ENCODE results near the gene STAT4. TPM values are rescaled to one million over a fixed set of nuclear protein-coding genes. Genes with fewer than 3 reads are reported as not detected.
A peak's percentile ranks its signal among the peaks of the same experiment; 100 is the strongest.
"Not testable (repeated sequence)": the region's sequence is repeated elsewhere in the genome, so short reads cannot be mapped to it uniquely, and the experiment has no call there.

STAT4 gene
- total RNA-seq, 1 donor from 2014 or later: 62.1 TPM

DNA sequence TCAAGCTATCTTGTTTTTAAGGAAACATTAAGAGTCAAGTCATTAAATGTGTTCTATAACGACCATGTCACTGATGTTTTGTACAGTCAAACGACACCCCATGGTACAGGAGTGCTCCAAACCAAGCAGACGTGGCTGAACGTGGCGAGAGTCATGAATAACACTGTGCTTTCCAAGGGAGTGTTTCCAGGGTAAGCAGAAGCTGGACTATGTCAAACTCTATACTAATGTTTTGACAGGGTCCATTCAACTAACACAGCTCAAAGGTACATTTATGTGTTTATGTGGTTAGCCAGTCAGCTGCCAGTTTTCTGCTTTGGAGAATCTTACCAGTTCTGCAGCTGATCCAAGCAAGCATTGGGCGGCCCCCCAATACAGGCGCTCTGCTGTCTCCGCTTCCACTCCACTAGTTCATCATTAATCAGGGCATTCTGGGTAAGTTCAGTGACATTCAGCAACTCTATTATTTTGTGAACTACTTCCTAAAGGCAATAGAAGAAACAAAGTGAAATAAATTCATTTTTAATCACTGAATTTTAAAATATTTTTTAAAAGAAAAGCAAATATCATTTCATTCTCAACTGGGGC is 153.2 kb downstream of the STAT4 start:
- Mint-ChIP-seq H3K4me1 (ENCODE audit: low read depth) (peaks cover 82% of the 10 kb centered on the region), H3K9me3 (peaks cover 12% of the 10 kb centered on the region), H3K27ac (peak overlapping the region; percentile 87), H3K36me3 (ENCODE audit: low read depth) (peaks cover 89% of the 10 kb centered on the region), H3K27me3 (ENCODE audit: insufficient read depth) (no peaks in the 10 kb centered on the region), H3K4me3 (no peak overlapping the region)
- intact Hi-C loops (cut with micrococcal nuclease): loop anchor here (2.0 kb wide), 1 partner anchor 13 kb away; no protein-coding TSS in a partner anchor
- DNase-seq (ENCODE audit: low spot score): no peak

DNA sequence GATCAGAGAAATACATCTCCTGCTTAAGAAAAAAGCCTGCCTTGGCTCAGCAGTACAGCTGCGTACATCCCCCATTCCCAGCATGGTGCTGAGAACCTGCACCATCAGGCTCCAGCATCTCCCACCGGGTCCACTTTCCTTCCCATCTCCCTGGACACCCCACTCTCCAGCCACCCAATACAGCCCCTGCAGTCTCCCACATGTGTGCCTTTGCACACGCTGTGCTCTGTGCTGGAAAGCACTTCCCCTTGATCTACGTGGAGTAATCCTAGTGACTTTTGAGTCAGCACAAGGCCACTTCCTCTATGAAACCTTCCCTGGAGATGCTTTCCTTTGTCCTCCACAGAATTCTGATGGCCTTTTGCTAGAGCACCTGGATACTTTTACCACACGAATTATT is 153.8 kb downstream of the STAT4 start:
- H3K27me3 Mint-ChIP-seq (ENCODE audit: insufficient read depth): no peaks in the 10 kb centered on the region
- H3K27ac Mint-ChIP-seq: peak overlapping the region; percentile 87
- peaks cover 88% of the 10 kb centered on the region for H3K36me3 Mint-ChIP-seq (ENCODE audit: low read depth)
- DNase-seq (ENCODE audit: low spot score): no peak
- H3K4me3 Mint-ChIP-seq: no peak overlapping the region
- H3K4me1 Mint-ChIP-seq (ENCODE audit: low read depth): peaks cover 75% of the 10 kb centered on the region
- peaks cover 12% of the 10 kb centered on the region for H3K9me3 Mint-ChIP-seq
- intact Hi-C loops (cut with micrococcal nuclease): loop anchor here (1.0 to 2.0 kb wide), 2 partner anchors 14 to 33 kb away; no protein-coding TSS in a partner anchor

GRCh38 chr2:190996338-190996946 is 154.4 kb downstream of the STAT4 start:
- Mint-ChIP-seq H3K4me1 (ENCODE audit: low read depth) (peaks cover 71% of the 10 kb centered on the region), H3K9me3 (peaks cover 12% of the 10 kb centered on the region), H3K36me3 (ENCODE audit: low read depth) (peaks cover 86% of the 10 kb centered on the region), H3K27me3 (ENCODE audit: insufficient read depth) (no peaks in the 10 kb centered on the region), H3K4me3 (no peak overlapping the region), H3K27ac (peak overlapping the region; percentile 87)
- intact Hi-C loops (cut with micrococcal nuclease): loop anchor here (1.0 to 2.0 kb wide), 2 partner anchors 14 to 34 kb away; no protein-coding TSS in a partner anchor
- no peak for DNase-seq (ENCODE audit: low spot score)

GRCh38 chr2:190995315-190995714 is 155.5 kb downstream of the STAT4 start:
- Mint-ChIP-seq H3K36me3 (ENCODE audit: low read depth) (peaks cover 84% of the 10 kb centered on the region), H3K4me1 (ENCODE audit: low read depth) (peaks cover 64% of the 10 kb centered on the region), H3K27ac (peak overlapping the region; percentile 9), H3K9me3 (peaks cover 12% of the 10 kb centered on the region)
- intact Hi-C loops (cut with micrococcal nuclease); DNase-seq (ENCODE audit: low spot score); H3K4me3 Mint-ChIP-seq; H3K27me3 Mint-ChIP-seq (ENCODE audit: insufficient read depth): not testable (repeated sequence)

GRCh38 chr2:190994148-190994547 is 156.6 kb downstream of the STAT4 start:
- Mint-ChIP-seq H3K27me3 (ENCODE audit: insufficient read depth) (no peaks in the 10 kb centered on the region), H3K36me3 (ENCODE audit: low read depth) (peaks cover 79% of the 10 kb centered on the region), H3K9me3 (peaks cover 12% of the 10 kb centered on the region), H3K4me3 (no peak overlapping the region), H3K4me1 (ENCODE audit: low read depth) (peaks cover 52% of the 10 kb centered on the region), H3K27ac (peak overlapping the region; percentile 64)
- intact Hi-C loops (cut with micrococcal nuclease): no loop called here
- DNase-seq (ENCODE audit: low spot score): no peak

DNA sequence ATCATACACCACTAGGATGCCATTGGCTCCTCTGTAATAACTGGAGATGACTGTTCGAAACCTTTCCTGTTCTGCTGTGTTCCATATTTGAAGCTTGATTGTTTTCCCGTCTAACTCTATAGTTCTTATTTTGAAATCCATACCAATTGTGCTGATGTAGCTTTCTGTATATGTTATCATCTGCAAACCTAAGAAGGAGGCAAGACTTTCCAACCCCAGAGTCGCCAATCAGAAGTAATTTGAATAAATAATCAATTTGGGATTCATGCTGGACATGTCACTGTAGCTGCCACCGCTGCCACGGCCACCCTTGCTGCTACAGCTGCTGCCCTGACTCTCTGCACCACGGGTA is 157.5 kb downstream of the STAT4 start:
- Mint-ChIP-seq H3K4me3 (no peak overlapping the region), H3K27me3 (ENCODE audit: insufficient read depth) (no peaks in the 10 kb centered on the region), H3K9me3 (peaks cover 12% of the 10 kb centered on the region), H3K27ac (peak overlapping the region; percentile 1), H3K4me1 (ENCODE audit: low read depth) (peaks cover 49% of the 10 kb centered on the region), H3K36me3 (ENCODE audit: low read depth) (peaks cover 83% of the 10 kb centered on the region)
- intact Hi-C loops (cut with micrococcal nuclease): no loop called here
- no peak for DNase-seq (ENCODE audit: low spot score)

GRCh38 chr2:190990132-190990531 is 160.7 kb downstream of the STAT4 start:
- peaks cover 46% of the 10 kb centered on the region for H3K4me1 Mint-ChIP-seq (ENCODE audit: low read depth)
- no peaks in the 10 kb centered on the region for H3K27me3 Mint-ChIP-seq (ENCODE audit: insufficient read depth)
- H3K36me3 Mint-ChIP-seq (ENCODE audit: low read depth): peaks cover 77% of the 10 kb centered on the region
- H3K27ac Mint-ChIP-seq: no peak overlapping the region
- H3K9me3 Mint-ChIP-seq: peaks cover 3% of the 10 kb centered on the region
- no peak for DNase-seq (ENCODE audit: low spot score)
- intact Hi-C loops (cut with micrococcal nuclease): no loop called here
- no peak overlapping the region for H3K4me3 Mint-ChIP-seq

GRCh38 chr2:190988910-190989309 is 161.9 kb downstream of the STAT4 start:
- H3K27ac Mint-ChIP-seq: no peak overlapping the region
- peaks cover 75% of the 10 kb centered on the region for H3K36me3 Mint-ChIP-seq (ENCODE audit: low read depth)
- DNase-seq (ENCODE audit: low spot score): no peak
- intact Hi-C loops (cut with micrococcal nuclease): no loop called here
- H3K4me3 Mint-ChIP-seq: no peak overlapping the region
- no peaks in the 10 kb centered on the region for H3K27me3 Mint-ChIP-seq (ENCODE audit: insufficient read depth)
- H3K9me3 Mint-ChIP-seq: no peaks in the 10 kb centered on the region
- H3K4me1 Mint-ChIP-seq (ENCODE audit: low read depth): peaks cover 51% of the 10 kb centered on the region

DNA sequence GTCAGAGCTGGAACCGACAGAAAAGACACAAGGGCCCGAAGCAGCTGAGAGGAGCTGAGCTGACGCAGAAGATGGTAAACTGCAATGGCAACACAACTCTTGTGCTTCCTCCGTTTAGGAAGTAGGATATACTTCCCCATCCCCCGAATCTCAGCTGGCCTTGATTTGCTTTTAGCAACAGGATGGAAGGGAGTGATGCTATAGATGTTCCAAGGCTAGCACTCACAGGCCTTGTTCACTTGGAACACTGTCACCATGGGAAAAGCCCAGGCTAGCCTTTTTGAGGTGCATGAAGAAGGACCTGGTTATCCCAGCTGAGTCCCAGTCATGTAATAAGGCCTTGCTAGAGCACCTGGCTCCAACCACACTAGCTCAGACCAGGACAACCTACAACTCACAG is 162.9 kb downstream of the STAT4 start:
- Mint-ChIP-seq H3K4me3 (no peak overlapping the region), H3K4me1 (ENCODE audit: low read depth) (peaks cover 51% of the 10 kb centered on the region), H3K27ac (peak overlapping the region; percentile 24), H3K9me3 (no peaks in the 10 kb centered on the region), H3K36me3 (ENCODE audit: low read depth) (peaks cover 72% of the 10 kb centered on the region), H3K27me3 (ENCODE audit: insufficient read depth) (no peaks in the 10 kb centered on the region)
- intact Hi-C loops (cut with micrococcal nuclease): no loop called here
- DNase-seq (ENCODE audit: low spot score): no peak

DNA sequence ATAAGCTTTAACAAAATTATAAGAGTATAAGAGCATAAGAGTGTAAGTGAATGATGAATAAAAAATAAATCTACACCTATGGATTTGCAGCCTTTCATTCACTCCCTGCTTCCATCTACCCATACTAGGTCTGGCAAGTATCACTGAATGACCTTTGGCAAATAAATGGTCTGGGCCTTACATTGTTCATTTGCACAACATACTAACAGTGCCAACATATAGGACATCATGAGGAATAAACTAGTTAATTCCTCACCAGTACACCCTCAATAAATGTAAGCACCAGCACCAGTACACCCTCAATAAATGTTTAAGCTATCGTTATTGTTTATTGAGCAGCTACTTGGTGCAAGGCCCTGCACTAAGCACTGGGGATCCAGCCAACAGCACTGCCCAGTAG is 163.7 kb downstream of the STAT4 start:
- Mint-ChIP-seq H3K27ac (peak overlapping the region; percentile 13), H3K36me3 (ENCODE audit: low read depth) (peaks cover 76% of the 10 kb centered on the region), H3K4me1 (ENCODE audit: low read depth) (peaks cover 59% of the 10 kb centered on the region), H3K27me3 (ENCODE audit: insufficient read depth) (no peaks in the 10 kb centered on the region), H3K4me3 (no peak overlapping the region), H3K9me3 (no peaks in the 10 kb centered on the region)
- intact Hi-C loops (cut with micrococcal nuclease): no loop called here
- DNase-seq (ENCODE audit: low spot score): no peak

GRCh38 chr2:190986221-190986953 is 164.4 kb downstream of the STAT4 start:
- H3K9me3 Mint-ChIP-seq: no peaks in the 10 kb centered on the region
- intact Hi-C loops (cut with micrococcal nuclease): no loop called here
- H3K27ac Mint-ChIP-seq: peak overlapping the region; percentile 55
- no peak for DNase-seq (ENCODE audit: low spot score)
- H3K27me3 Mint-ChIP-seq (ENCODE audit: insufficient read depth): no peaks in the 10 kb centered on the region
- peaks cover 79% of the 10 kb centered on the region for H3K36me3 Mint-ChIP-seq (ENCODE audit: low read depth)
- H3K4me1 Mint-ChIP-seq (ENCODE audit: low read depth): peaks cover 64% of the 10 kb centered on the region
- H3K4me3 Mint-ChIP-seq: no peak overlapping the region

DNA sequence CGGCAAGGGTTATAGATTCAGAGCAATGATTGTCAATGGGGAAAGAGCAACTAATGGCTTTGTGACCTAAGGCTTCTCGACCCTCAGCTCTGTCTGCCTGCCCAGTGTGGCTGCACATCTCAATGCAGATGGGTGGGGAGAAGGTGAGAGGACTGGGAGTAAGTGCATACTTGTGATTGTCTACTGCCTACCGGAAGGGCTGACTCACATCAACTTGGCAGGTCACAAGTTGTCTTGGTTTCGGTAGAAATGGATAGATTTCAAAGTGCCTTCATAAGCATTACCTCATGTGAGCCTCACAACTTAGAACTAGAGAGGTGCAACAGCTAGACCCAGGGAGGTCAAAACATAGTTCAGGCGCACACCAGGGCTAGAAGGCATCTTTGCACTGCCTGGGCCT is 166.2 kb downstream of the STAT4 start:
- Mint-ChIP-seq H3K4me3 (no peak overlapping the region), H3K27ac (peak overlapping the region; percentile 46), H3K4me1 (ENCODE audit: low read depth) (peaks cover 78% of the 10 kb centered on the region), H3K36me3 (ENCODE audit: low read depth) (peaks cover 81% of the 10 kb centered on the region), H3K27me3 (ENCODE audit: insufficient read depth) (no peaks in the 10 kb centered on the region), H3K9me3 (no peaks in the 10 kb centered on the region)
- no peak for DNase-seq (ENCODE audit: low spot score)
- intact Hi-C loops (cut with micrococcal nuclease): loop anchor here (2.0 kb wide), 1 partner anchor 16 kb away; no protein-coding TSS in a partner anchor
